Vagina (tissue), 2 donors: ENCODE data around the gene DOCK8.

Source experiments
- CTCF ChIP-seq, 3 experiments: fragments of 450-650 bp in 2 of 3; fragments of 200-600 bp in 1 of 3; sonication (generic) in 1 of 3; IDR thresholded peaks; one replicate each; pipeline ENCODE4 v1.5.1; 2017 to 2019; ENCODE audit warnings: antibody characterized with exemption in 3 of 3, mild to moderate bottlenecking in 2 of 3, moderate library complexity in 2 of 3
- POLR2A ChIP-seq, 2 donors: fragments of 450-650 bp; IDR thresholded peaks; one replicate each; pipeline ENCODE4 v1.6.1; 2017; ENCODE audit warnings: antibody characterized with exemption in 2 of 2, mild to moderate bottlenecking in 2 of 2, moderate library complexity in 2 of 2
- POLR2AphosphoS5 ChIP-seq, 2 donors: sonication (generic); formaldehyde crosslinking; IDR thresholded peaks; one replicate each; pipeline ENCODE4 v1.9.0; 2017; ENCODE audit warnings: antibody characterized with exemption in 2 of 2, mild to moderate bottlenecking in 2 of 2, low read depth in 1 of 2; ENCODE audit not compliant: insufficient read depth in 1 of 2

- no peak for TF ChIP-seq POLR2AphosphoS5 (IDR thresholded peaks at IDR 0.05; ENCODE audit: insufficient read depth in 1 of 2, low read depth in 1 of 2)
- no peak for TF ChIP-seq POLR2A (IDR thresholded peaks at IDR 0.05)
- TF ChIP-seq CTCF (IDR thresholded peaks at IDR 0.05) = no peak
Observed at GRCh38 chr9:445033-445432, 230.4 kb downstream of the DOCK8 start.
